K562 (cell line): Measurements from ENCODE around the gene PRDM11. TPM values are rescaled to one million over a fixed set of nuclear protein-coding genes. Genes with fewer than 3 reads are reported as not detected.

Source experiments
- ATAC-seq: fragments of 200-7000 bp; cut with Tn5 transposase; 3 replicates; pipeline ENCODE4 v1.9.1; 2020; ENCODE audit warnings: moderate library complexity
- BruUV-seq: library from RNA; stranded (reverse); fragments of 400-500 nt; replicated peaks from 2 replicates; lab custom pipeline; 2021; lab: Mats Ljungman, UMichigan
- CTCF ChIA-PET: fragments of 300-600 bp; formaldehyde crosslinking; extraction: SDS; loops from one replicate; lab custom pipeline; 2021; ENCODE audit warnings: low intra/inter-chr PET ratio; lab: Yijun Ruan, JAX
- POLR2A ChIA-PET: fragments of 300-600, 350-650 bp; sonication (Branson Sonifier 250); formaldehyde crosslinking; extraction: SDS; loops from one replicate; lab custom pipeline; 2021; ENCODE audit warnings: antibody characterized with exemption, inconsistent platforms; lab: Yijun Ruan, JAX
- DNase-seq, 4 experiments: peaks; one replicate each; pipeline versions ENCODE4 v3.0.0 to v3.0.0-alpha.2; 2011 to 2018; ENCODE audit warnings: low spot score in 3 of 4, mixed read lengths in 3 of 4; ENCODE audit errors: extremely low read depth in 1 of 4
- FAIRE-seq: peaks from 2 replicates; lab custom pipeline; 2011; peaks lifted over from hg19 to GRCh38; lab: Jason Lieb, UNC
- H2AFZ ChIP-seq: 2 replicates; pipeline ENCODE4 v1.6.0; 2011; ENCODE audit warnings: low read depth, low read length, control low read depth, inconsistent platforms
- H3K27ac ChIP-seq: fragments of 200-600 bp; 3 replicates; pipeline ENCODE4 v1.8.0; 2011; ENCODE audit warnings: low read depth, mild to moderate bottlenecking, control low read depth, inconsistent platforms, low read length, moderate library complexity, mixed read lengths; ENCODE audit errors: extremely low read depth
- H3K27me3 ChIP-seq, 2 experiments: fragments of 300-600 bp in 1 of 2; 2 replicates in 1 of 2; 3 replicates in 1 of 2; pipeline versions ENCODE4 v1.6.0 to v1.8.0; 2011; ENCODE audit warnings: inconsistent platforms in 2 of 2, low read length in 2 of 2, mild to moderate bottlenecking in 1 of 2, mixed read lengths in 1 of 2, moderate library complexity in 1 of 2; ENCODE audit not compliant: control insufficient read depth in 2 of 2, insufficient read depth in 2 of 2
- H3K36me3 ChIP-seq: fragments of 300-600 bp; 3 replicates; pipeline ENCODE4 v1.8.0; 2011; ENCODE audit warnings: mild to moderate bottlenecking, low read length, inconsistent platforms; ENCODE audit not compliant: control insufficient read depth, insufficient read depth
- H3K4me1 ChIP-seq, 2 experiments: fragments of 200-600 bp in 1 of 2; replicated peaks in 1 of 2; 2 replicates in 1 of 2; 3 replicates in 1 of 2; pipeline versions ENCODE4 v1.5.1 to v1.8.0; 2011; ENCODE audit warnings: inconsistent platforms in 2 of 2, low read length in 2 of 2, mild to moderate bottlenecking in 1 of 2, mixed read lengths in 1 of 2, moderate library complexity in 1 of 2; ENCODE audit not compliant: control insufficient read depth in 2 of 2, insufficient read depth in 2 of 2
- H3K4me2 ChIP-seq: 2 replicates; pipeline ENCODE4 v1.6.1; 2011; ENCODE audit warnings: low read length, control low read depth, inconsistent platforms, mixed read lengths; ENCODE audit not compliant: insufficient read depth
- H3K4me3 ChIP-seq: fragments of 200-600 bp; sonication (generic), shearing (Covaris generic); 2 replicates; pipeline ENCODE4 v1.5.1; 2016; ENCODE audit warnings: control low read depth, inconsistent platforms
- H3K79me2 ChIP-seq: fragments of 200-600 bp; 3 replicates; pipeline ENCODE4 v1.8.0; 2011; ENCODE audit warnings: low read length, inconsistent platforms; ENCODE audit not compliant: control insufficient read depth, insufficient read depth
- H3K9ac ChIP-seq, 2 experiments: 2 replicates each; pipeline versions ENCODE4 v1.6.0 to v1.6.1; 2011; ENCODE audit warnings: low read depth in 2 of 2, low read length in 2 of 2, control low read depth in 1 of 2, inconsistent platforms in 1 of 2, mild to moderate bottlenecking in 1 of 2, mixed read lengths in 1 of 2; ENCODE audit not compliant: insufficient read depth in 1 of 2
- H3K9me1 ChIP-seq: one replicate; pipeline ENCODE4 v1.6.0; 2011; ENCODE audit warnings: inconsistent platforms, mild to moderate bottlenecking, low read length, moderate library complexity; ENCODE audit not compliant: control insufficient read depth, insufficient read depth
- H3K9me3 ChIP-seq: replicated peaks from 2 replicates; pipeline ENCODE4 v1.5.1; 2011; ENCODE audit warnings: low read depth, low read length, inconsistent platforms; ENCODE audit not compliant: control insufficient read depth, insufficient read depth
- H4K20me1 ChIP-seq: replicated peaks from 2 replicates; pipeline ENCODE4 v1.6.1; 2011; ENCODE audit warnings: low read length, inconsistent platforms, mixed read lengths; ENCODE audit not compliant: control insufficient read depth, insufficient read depth
- BDP1 ChIP-seq: IDR thresholded peaks from 3 replicates; pipeline ENCODE4 v1.6.1; 2011; ENCODE audit not compliant: insufficient read length, insufficient read depth
- GATA2 ChIP-seq: sonication (generic); formaldehyde crosslinking; IDR thresholded peaks from 2 replicates; pipeline ENCODE4 v1.4.0; 2020; ENCODE audit warnings: mild to moderate bottlenecking, missing genetic modification reagents
- MTF1 ChIP-seq: fragments of 250-450 bp; sonication (Bioruptor Pico); IDR thresholded peaks from 2 replicates; pipeline ENCODE4 v1.9.0; 2021; ENCODE audit warnings: moderate library complexity, mild to moderate bottlenecking, inconsistent platforms, borderline replicate concordance
- RBM14 ChIP-seq: fragments of 200-400 bp; formaldehyde crosslinking; IDR thresholded peaks from 2 replicates; pipeline ENCODE4 v1.6.1; 2018; ENCODE audit warnings: low read depth, mild to moderate bottlenecking, low read length, moderate library complexity, borderline replicate concordance; ENCODE audit not compliant: insufficient read depth
- SIRT6 ChIP-seq: IDR thresholded peaks from one replicate; pipeline ENCODE4 v1.6.1; 2012; ENCODE audit warnings: low read depth, mild to moderate bottlenecking, control low read depth, inconsistent platforms, low read length, moderate library complexity
- SMAD1 ChIP-seq: fragments of 150-350 bp; IDR thresholded peaks from 2 replicates; pipeline ENCODE4 v1.6.1; 2014; ENCODE audit warnings: low read length, low read depth; ENCODE audit not compliant: partially characterized antibody
- ZNF512 ChIP-seq: IDR thresholded peaks from 2 replicates; pipeline ENCODE4 v1.6.1; 2016; ENCODE audit warnings: missing genetic modification characterization, missing compliant biosample characterization
- WGBS: fragments of 100-300 bp; shearing (Covaris generic); methylation state at CpG from one replicate; pipeline ENCODE4 v1.1.6; 2016; ENCODE audit warnings: low coverage, mixed read lengths; ENCODE audit not compliant: insufficient coverage; ENCODE audit errors: missing lambda C conversion rate; 5-methylcytosine and 5-hydroxymethylcytosine counted together
- in situ Hi-C: fragments of 300-500 bp; cut with MboI; formaldehyde crosslinking; loops from 4 replicates; pipeline ENCODE4 v1.15.0; 2018; ENCODE audit warnings: inconsistent platforms, mixed read lengths
- intact Hi-C: fragments of 100-400 bp; cut with micrococcal nuclease; formaldehyde crosslinking; loops from 2 replicates; pipeline ENCODE4 v1.14.2; 2022
- polyA plus RNA-seq, 8 experiments: library from polyadenylated mRNA; depleted of rRNA in 4 of 8; stranded (reverse) in 5 of 8; unstranded in 3 of 8; fragments of >200 nt; fragmentation: Nextera tagmentation in 2 of 8; fragmentation: Illumina TruSeq in 1 of 8; extraction: Ambion mirVana in 2 of 8; extraction: Trizol in 1 of 8; gene quantifications; 2 replicates each; pipeline versions ENCODE4 v1.2.1 to v1.2.3, GENCODE V29; 2011 to 2014; ENCODE audit warnings: inconsistent platforms in 1 of 8, missing spikeins in 1 of 8
- total RNA-seq, 7 experiments: library from RNA; depleted of rRNA in 6 of 7; stranded (reverse); fragments of >200 nt in 6 of 7; fragmentation: Illumina TruSeq in 2 of 7; extraction: Trizol in 2 of 7; gene quantifications; 2 replicates each; pipeline versions ENCODE4 v1.2.1 to v1.2.3, GENCODE V29; 2011 to 2021; ENCODE audit warnings: low replicate concordance in 1 of 7

PRDM11 gene
- total and polyA plus RNA-seq, 9 of the 15 experiments (the other 6 are each of a cell fraction or from before 2014, with no cell fraction given) = 0.01 to 1.1 (median 0.29) TPM

DNA sequence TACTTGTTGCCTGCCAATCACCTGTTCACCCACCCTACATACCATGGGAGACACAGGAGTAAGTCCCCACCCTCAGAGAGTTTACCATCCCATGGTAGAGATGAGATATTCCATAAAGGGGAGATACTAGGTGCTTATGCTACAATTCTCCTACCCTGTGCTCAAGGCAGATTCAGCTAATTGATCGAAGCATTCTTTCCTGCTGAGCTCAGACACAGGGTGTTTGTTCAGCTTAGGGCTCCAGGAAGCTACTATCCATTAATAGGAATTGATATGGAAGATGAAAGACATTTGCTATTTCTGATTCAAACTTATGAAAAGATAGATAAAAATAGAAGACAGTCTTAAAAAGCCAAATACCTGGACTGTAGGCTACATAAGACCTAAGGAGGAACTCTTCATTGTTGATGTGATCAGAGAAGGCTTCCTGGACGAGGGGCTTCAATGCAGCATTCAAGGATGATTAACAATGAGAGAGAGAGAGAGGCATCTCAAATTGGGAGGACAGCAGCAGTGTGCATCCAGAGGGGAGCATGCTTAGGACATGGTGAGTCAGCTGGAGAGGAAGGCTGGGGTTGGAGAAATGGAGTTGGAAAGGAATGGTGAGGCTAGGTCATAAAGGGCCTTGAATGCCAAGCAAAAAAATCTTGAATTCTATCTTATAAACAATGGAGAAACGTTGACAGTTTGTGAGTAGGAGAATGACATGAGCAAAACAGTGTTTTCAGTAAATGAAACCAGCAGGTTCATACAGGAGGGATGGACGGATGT, 124.7 kb downstream of the PRDM11 start:
- Histone ChIP-seq H3K9me3 (no peaks in the 10 kb centered on the region), H3K27ac (no peak overlapping the region), H3K4me1 (no peaks in the 10 kb centered on the region), H2AFZ (no peak overlapping the region), H3K4me2 (no peak overlapping the region)
- intact Hi-C loops = no loop called here
- CTCF ChIA-PET = no interaction called here
- no TSS peak for BruUV-seq
- POLR2A ChIA-PET = no interaction called here
- FAIRE-seq = no peak
- ATAC-seq = no peak
- no peak for TF ChIP-seq SIRT6
- no peak for TF ChIP-seq RBM14
- TF ChIP-seq SMAD1 = no peak
- no peak for TF ChIP-seq MTF1 (CRISPR knock-in tag)
- TF ChIP-seq ZNF512 (tag) = no peak
- TF ChIP-seq GATA2 (CRISPR knock-in tag) = no peak
- TF ChIP-seq BDP1 = no peak
- TF ChIP-seq, all 486 proteins: peak for 0
- H3K9me1 ChIP-seq = no peaks in the 10 kb centered on the region
- no peak overlapping the region for H3K9ac ChIP-seq
- H3K4me3 ChIP-seq = no peak overlapping the region
- no peaks in the 10 kb centered on the region for H4K20me1 ChIP-seq
- in situ Hi-C loops = no loop called here
- no peaks in the 10 kb centered on the region; a peak in 1 of 5 replicates for H3K27me3 ChIP-seq
- no peaks in the 10 kb centered on the region for H3K36me3 ChIP-seq
- 0% methylated on average over 4 of the region's 4 CpGs for WGBS
- H3K79me2 ChIP-seq = no peaks in the 10 kb centered on the region
- DNase-seq = no peak
